ENCODE results near the gene EMCN.

The EMCN gene

DNA sequence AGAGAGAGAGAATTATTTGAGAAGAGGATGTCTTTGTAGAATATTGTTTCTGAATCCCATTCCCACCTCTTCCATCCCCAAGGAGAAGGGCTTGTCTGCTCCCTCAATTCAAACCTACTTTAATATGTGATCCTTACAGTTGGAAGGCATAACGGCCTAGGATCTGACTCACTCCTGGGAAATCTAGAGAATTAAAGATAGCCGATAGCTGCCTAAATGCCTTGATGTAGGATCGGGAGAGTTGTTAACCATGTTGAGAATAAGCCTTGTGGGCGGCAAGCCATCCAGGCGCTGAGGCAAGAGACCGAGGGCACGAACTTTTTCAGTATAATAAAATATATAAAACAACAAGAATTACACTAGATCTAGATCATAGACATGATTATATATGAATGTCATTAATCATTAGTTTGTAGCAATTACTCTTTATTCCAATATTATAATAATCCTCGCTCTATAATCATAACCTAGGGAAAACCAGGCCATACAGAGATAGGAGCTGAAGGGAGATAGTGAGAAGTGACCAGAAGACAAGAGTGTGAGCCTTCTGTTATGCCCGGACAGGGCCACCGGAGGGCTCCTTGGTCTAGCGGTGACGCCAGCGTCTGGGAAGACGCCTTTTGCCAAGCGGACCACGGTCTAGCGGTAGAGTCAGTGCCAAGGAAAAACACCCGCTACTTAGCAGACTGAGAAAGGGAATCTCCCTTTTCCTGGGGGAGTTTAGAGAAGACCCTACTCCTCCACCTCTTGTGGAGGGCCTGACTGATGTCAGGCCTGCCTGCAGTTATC lies 13.5 kb downstream of the EMCN start:
- TF ChIP-seq Cebpa-rat (IDR thresholded peaks at IDR 0.05): no peak
- Histone ChIP-seq H3K4me2 (no peak overlapping the region), H3K9me3 (replicated peaks in 1 of 11) (peaks cover 0 to 2% (median 0%) of the 10 kb centered on the region in 11 experiments; a peak in 2 of 22 replicates)

DNA sequence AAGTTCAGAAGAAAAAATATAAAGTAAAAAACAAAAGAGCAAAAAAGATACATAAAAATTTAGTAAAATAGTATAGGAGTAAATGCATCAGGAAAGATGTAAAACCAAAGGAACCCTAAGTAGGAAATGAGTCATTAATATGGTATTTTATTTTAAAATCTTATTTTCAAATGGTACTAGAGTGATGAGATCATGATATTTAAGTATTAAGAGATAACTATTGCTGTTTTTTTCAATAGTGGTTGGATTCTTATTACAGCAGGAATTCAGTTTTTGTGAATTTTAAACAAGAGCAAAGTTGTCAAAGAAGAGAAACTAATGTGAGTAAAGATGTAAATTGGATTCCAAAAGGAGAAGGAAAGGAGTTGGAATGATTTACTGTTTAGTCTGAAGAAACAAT lies 20.0 kb downstream of the EMCN start:
- no peak overlapping the region for H3K9ac ChIP-seq
- no peak overlapping the region for H3K27ac ChIP-seq
- H4K20me1 ChIP-seq: no peaks in the 10 kb centered on the region
- no peaks in the 10 kb centered on the region for H3K36me3 ChIP-seq
- H3K9me3 ChIP-seq (replicated peaks in 1 of 11): peaks cover 0 to 3% (median under 1%) of the 10 kb centered on the region in 11 experiments; a peak in 7 of 22 replicates
- H3K27me3 ChIP-seq: no peaks in the 10 kb centered on the region
- H3K4me3 ChIP-seq: no peak overlapping the region
- TF ChIP-seq Cebpa-rat (IDR thresholded peaks at IDR 0.05): no peak
- H3K4me1 ChIP-seq: no peaks in the 10 kb centered on the region
- no peak overlapping the region for H3K4me2 ChIP-seq

More for the DNA sequence above, 13.5 kb downstream of the EMCN start:
- H4K20me1 ChIP-seq: no peaks in the 10 kb centered on the region
- H3K27ac ChIP-seq: no peak overlapping the region
- H3K27me3 ChIP-seq: no peaks in the 10 kb centered on the region
- H3K36me3 ChIP-seq: no peaks in the 10 kb centered on the region
- no peak overlapping the region for H3K9ac ChIP-seq
- no peak overlapping the region for H3K4me3 ChIP-seq
- H3K4me1 ChIP-seq: no peaks in the 10 kb centered on the region

DNA sequence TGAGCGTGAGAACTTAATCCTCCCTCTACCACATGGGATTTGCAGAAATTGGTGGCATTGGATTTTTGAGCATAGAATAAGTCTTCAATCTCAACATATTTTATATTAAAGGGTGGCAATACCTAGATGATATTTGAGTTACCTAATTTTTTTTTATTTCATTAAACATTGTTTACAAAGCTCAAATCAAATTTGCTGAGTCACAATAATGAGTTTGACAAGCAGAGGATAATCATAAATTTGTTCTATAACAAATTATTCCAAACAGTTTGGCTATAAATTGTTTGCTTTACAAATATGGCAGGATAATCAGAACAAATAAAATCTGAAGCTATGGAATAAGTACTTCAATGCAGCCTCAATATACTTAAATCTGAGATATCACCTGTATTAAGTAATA lies 22.7 kb downstream of the EMCN start:
- TF ChIP-seq Cebpa-rat (IDR thresholded peaks at IDR 0.05): no peak
- no peaks in the 10 kb centered on the region for H3K36me3 ChIP-seq
- no peak overlapping the region for H3K4me2 ChIP-seq
- H4K20me1 ChIP-seq: no peaks in the 10 kb centered on the region
- no peaks in the 10 kb centered on the region for H3K4me1 ChIP-seq
- peaks cover 8 to 22% (median 17%) of the 10 kb centered on the region in 11 experiments for H3K9me3 ChIP-seq (replicated peaks in 1 of 11)
- no peaks in the 10 kb centered on the region for H3K27me3 ChIP-seq
- H3K27ac ChIP-seq: no peak overlapping the region
- no peak overlapping the region for H3K4me3 ChIP-seq
- H3K9ac ChIP-seq: no peak overlapping the region

DNA sequence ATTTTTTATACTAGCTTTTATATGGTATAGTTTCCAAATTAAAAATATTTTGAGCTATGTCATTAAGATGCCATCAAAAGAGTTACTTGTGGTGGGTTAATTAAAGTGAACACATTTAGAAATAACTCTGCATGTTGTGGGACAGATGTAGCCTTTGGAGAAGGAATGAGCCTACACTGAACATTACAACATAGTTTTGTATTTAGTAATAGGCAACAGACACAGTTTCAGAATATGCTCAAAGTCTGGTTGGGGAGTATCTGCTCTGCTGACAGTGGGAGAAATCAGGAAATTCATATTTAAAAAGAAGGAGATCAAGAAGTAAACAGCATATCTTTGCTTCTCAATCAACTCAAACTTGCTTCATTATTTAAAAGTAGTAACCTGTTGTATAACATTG lies 23.7 kb downstream of the EMCN start:
- H3K9me3 ChIP-seq (replicated peaks in 1 of 11): peaks cover 8 to 22% (median 17%) of the 10 kb centered on the region in 11 experiments
- H4K20me1 ChIP-seq: no peaks in the 10 kb centered on the region
- no peak overlapping the region for H3K4me3 ChIP-seq
- no peak overlapping the region for H3K9ac ChIP-seq
- H3K27me3 ChIP-seq: no peaks in the 10 kb centered on the region
- no peaks in the 10 kb centered on the region for H3K36me3 ChIP-seq
- no peaks in the 10 kb centered on the region for H3K4me1 ChIP-seq
- no peak overlapping the region for H3K27ac ChIP-seq
- no peak overlapping the region for H3K4me2 ChIP-seq
- no peak for TF ChIP-seq Cebpa-rat (IDR thresholded peaks at IDR 0.05)

DNA sequence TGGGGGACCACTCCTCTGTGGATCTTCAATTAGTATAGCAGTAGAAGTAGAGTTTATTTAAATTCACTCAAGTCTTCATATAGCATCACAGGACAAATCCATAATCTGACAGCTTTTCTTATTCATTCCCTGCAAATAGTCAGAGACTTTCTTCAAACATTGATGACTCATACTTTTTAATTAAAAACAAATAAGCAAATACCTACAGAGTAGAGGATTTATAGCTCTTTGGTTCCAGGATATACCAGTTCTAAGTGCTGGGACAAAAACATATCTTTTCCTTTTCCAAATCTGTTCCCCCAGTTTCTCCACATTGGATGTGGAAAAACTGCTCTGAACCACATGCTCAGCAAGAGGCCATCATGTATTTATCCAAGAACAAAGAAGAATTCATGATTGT lies 24.1 kb downstream of the EMCN start:
- no peak overlapping the region for H3K27ac ChIP-seq
- no peaks in the 10 kb centered on the region for H3K36me3 ChIP-seq
- no peaks in the 10 kb centered on the region for H3K27me3 ChIP-seq
- no peaks in the 10 kb centered on the region for H4K20me1 ChIP-seq
- H3K9ac ChIP-seq: no peak overlapping the region
- H3K4me1 ChIP-seq: no peaks in the 10 kb centered on the region
- H3K4me3 ChIP-seq: no peak overlapping the region
- no peak overlapping the region for H3K4me2 ChIP-seq
- H3K9me3 ChIP-seq (replicated peaks in 1 of 11): peaks cover 8 to 22% (median 17%) of the 10 kb centered on the region in 11 experiments
- no peak for TF ChIP-seq Cebpa-rat (IDR thresholded peaks at IDR 0.05)

DNA sequence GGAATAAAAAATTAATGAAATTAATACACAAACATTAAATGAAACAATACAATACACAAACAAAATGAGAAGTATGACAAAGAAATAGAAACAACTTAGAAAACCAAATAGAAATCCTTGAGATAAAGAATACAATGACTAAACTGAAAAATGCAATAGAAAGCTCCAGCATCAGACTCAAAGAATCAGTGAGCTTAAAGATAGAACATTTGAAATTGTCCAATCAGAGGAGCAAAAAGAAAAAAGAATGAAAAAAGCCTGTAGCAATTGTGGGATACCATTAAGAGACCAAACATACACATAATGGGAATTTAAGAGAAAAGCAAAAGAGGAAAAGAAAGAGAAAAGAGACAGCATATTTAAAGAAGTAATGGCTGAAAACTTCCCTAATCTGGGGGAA lies 25.7 kb downstream of the EMCN start:
- Histone ChIP-seq H3K27me3 (no peaks in the 10 kb centered on the region), H4K20me1 (no peaks in the 10 kb centered on the region), H3K9ac (no peak overlapping the region), H3K4me2 (no peak overlapping the region), H3K27ac (no peak overlapping the region), H3K4me1 (no peaks in the 10 kb centered on the region), H3K9me3 (replicated peaks in 1 of 11) (peaks cover 8 to 22% (median 17%) of the 10 kb centered on the region in 11 experiments), H3K4me3 (no peak overlapping the region), H3K36me3 (no peaks in the 10 kb centered on the region)
- TF ChIP-seq Cebpa-rat (IDR thresholded peaks at IDR 0.05): no peak

DNA sequence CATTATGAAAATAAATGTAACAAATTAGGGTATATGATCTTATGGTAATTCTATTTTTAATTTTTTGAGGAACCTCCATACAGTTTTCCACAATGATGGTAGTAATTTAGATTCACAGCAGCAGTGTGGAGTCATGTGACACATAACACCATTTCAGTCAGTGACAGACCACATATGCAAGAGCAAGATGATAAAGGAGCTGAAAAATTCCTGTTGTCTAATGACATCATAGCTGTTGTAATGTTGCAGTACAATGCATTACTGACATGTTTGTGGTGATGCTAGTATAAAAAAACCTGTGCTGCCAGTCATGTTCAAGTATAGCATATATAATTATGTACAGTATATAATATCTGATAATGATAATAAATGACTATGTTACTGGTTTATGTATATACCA lies 28.5 kb downstream of the EMCN start:
- H4K20me1 ChIP-seq: no peaks in the 10 kb centered on the region

DNA sequence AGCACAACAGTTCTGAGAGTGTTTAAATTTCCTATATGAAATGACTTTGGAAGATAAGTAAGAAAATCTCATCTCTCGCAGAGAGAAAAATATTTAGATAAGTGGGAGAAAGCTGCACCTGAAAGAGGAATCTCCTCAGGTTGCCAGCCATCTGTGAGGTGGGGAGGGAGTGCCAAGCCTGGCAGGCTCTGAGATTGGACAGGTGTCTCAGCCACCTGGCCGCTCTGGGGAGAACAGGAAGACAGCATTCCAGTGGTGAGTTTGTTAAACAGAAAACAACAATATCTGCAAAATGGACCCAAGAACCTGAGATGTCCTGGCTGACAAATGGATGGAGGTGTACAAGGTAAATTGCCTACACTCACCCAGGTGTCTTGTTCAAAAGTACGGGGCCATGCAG lies 31.3 kb downstream of the EMCN start:
- no peak overlapping the region for H3K4me2 ChIP-seq
- no peak overlapping the region for H3K4me3 ChIP-seq
- peaks cover 4 to 7% (median 5%) of the 10 kb centered on the region in 11 experiments; a peak in 19 of 22 replicates for H3K9me3 ChIP-seq (replicated peaks in 1 of 11)
- no peaks in the 10 kb centered on the region for H3K27me3 ChIP-seq
- H3K9ac ChIP-seq: no peak overlapping the region
- TF ChIP-seq Cebpa-rat (IDR thresholded peaks at IDR 0.05): no peak
- no peak overlapping the region for H3K27ac ChIP-seq
- no peaks in the 10 kb centered on the region for H3K4me1 ChIP-seq
- H4K20me1 ChIP-seq: no peaks in the 10 kb centered on the region
- H3K36me3 ChIP-seq: no peaks in the 10 kb centered on the region

More for the DNA sequence above, 28.5 kb downstream of the EMCN start:
- no peak for TF ChIP-seq Cebpa-rat (IDR thresholded peaks at IDR 0.05)
- peaks cover 8 to 22% (median 17%) of the 10 kb centered on the region in 11 experiments for H3K9me3 ChIP-seq (replicated peaks in 1 of 11)
- H3K36me3 ChIP-seq: no peaks in the 10 kb centered on the region
- H3K4me3 ChIP-seq: no peak overlapping the region
- H3K9ac ChIP-seq: no peak overlapping the region
- H3K27ac ChIP-seq: no peak overlapping the region
- no peaks in the 10 kb centered on the region for H3K4me1 ChIP-seq
- H3K4me2 ChIP-seq: no peak overlapping the region
- no peaks in the 10 kb centered on the region for H3K27me3 ChIP-seq

DNA sequence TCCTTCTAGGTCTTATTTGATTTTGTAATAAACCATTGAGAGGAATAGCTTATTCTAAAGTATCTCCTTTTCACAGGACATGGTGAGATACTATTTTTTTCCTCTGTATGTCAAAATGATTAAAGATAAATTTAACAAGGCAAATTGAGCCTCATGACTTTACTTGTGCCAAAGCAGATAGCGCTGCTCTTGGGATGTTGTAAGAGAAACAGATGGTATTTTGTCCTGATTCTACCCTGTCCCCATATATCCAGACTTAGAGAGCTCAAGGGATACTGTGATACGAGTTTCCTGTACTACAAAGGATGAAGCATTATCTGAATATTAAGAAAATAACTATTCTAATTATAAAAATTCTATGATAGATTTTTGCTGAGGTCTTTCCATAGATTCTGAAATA lies 34.0 kb downstream of the EMCN start:
- no peak overlapping the region for H3K27ac ChIP-seq
- no peak overlapping the region for H3K4me2 ChIP-seq
- no peak overlapping the region for H3K4me3 ChIP-seq
- H3K9ac ChIP-seq: no peak overlapping the region
- no peak for TF ChIP-seq Cebpa-rat (IDR thresholded peaks at IDR 0.05)
- H3K9me3 ChIP-seq (replicated peaks in 1 of 11): no peaks in the 10 kb centered on the region
- H4K20me1 ChIP-seq: no peaks in the 10 kb centered on the region
- no peaks in the 10 kb centered on the region for H3K4me1 ChIP-seq
- no peaks in the 10 kb centered on the region for H3K27me3 ChIP-seq
- no peaks in the 10 kb centered on the region for H3K36me3 ChIP-seq

DNA sequence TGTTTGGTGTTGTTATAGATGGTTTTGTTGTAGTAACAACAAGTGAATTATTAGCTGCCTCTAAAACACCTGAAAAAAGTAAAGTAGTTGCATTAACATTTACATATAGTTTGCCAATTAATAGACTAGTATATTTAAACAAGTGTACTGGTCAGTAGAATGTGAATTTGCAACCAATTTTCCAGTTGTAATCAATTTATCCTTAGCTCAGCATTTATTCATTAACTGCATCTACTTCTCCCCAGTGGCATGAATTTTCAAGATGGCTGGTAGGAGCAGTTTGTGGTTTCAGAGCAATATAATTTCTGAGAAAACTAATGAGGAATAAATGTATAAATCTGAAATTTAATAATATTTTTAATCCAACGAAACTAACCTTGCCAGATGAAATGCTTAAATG lies 37.9 kb downstream of the EMCN start:
- TF ChIP-seq Cebpa-rat (IDR thresholded peaks at IDR 0.05): no peak
- Histone ChIP-seq H3K36me3 (no peaks in the 10 kb centered on the region), H3K27me3 (no peaks in the 10 kb centered on the region), H3K9me3 (replicated peaks in 1 of 11) (no peaks in the 10 kb centered on the region), H4K20me1 (no peaks in the 10 kb centered on the region), H3K4me2 (no peak overlapping the region), H3K4me3 (no peak overlapping the region), H3K27ac (no peak overlapping the region), H3K9ac (no peak overlapping the region), H3K4me1 (no peaks in the 10 kb centered on the region)

Measured in BLaER1 treated with 17β-estradiol and CSF1 and Interleukin-3, amounts not matched to agents 10 nM and 100 nM (cell line).